HG02623 (cell line): ENCODE data around the gene ARFIP1.
"Not testable (repeated sequence)": the region's sequence is repeated elsewhere in the genome, so short reads cannot be mapped to it uniquely, and the experiment has no call there.

Experiments used
- ATAC-seq: cut with Tn5 transposase; IDR thresholded peaks from one replicate; pipeline ENCODE4 v1.9.1; 2021; ENCODE audit warnings: moderate library complexity; ENCODE audit not compliant: unreplicated experiment

Gene ARFIP1

DNA sequence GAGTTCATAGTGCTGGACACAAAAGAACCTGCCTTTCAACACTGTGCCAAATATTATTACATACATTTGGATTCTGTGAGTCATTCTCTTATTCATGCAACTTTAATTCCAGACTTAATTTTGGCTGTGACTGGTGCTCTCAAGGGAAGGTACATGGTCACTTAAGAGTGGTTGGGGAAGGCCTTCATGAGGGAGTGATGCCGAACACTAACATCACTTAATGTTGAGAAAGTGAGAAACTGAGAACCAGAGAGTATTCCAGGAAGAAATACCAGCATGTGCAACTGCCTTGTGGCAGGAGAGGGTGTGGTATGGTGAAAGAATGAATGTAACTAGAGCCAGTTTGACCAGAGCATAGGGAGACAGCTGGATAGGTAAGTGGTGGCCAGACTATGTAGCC is 114.9 kb downstream of the ARFIP1 start:
- no peak for ATAC-seq

DNA sequence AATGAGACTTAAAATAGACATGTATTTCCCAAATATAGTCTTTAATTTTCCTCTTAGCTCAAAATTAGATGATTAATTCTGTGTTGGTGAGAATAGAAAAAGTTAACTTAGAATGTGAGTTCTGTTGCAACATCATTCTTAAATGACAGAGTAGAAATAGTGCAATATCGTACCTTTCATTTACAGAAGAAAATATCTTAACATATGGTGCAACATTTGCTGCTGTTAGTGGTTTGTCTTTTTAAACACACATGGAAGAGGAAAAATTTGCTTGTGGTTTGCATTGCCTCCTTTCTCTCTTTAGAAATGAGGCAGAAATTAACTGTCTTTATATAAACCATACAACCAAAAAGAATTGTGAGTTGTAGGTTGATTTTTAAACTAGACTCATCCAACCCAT is 117.1 kb downstream of the ARFIP1 start:
- ATAC-seq: no peak

DNA sequence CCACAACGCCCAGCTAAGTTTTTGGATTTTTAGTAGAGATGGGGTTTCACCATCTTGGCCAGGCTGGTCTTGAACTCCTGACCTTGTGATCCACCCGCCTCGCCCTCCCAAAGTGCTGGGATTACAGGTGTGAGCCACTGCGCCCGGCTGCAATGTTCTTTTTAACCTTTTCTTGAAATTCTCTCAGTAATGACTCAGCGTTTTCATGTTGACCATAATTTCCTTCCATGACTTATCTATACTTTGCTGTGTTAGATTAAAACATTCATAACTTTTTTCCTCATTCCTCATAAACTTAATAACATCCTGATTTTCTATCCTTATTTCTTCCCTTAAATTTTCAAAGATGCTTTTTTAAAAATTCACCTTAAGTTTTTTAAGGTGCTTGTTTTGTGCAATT is 118.4 kb downstream of the ARFIP1 start:
- not testable (repeated sequence) for ATAC-seq

DNA sequence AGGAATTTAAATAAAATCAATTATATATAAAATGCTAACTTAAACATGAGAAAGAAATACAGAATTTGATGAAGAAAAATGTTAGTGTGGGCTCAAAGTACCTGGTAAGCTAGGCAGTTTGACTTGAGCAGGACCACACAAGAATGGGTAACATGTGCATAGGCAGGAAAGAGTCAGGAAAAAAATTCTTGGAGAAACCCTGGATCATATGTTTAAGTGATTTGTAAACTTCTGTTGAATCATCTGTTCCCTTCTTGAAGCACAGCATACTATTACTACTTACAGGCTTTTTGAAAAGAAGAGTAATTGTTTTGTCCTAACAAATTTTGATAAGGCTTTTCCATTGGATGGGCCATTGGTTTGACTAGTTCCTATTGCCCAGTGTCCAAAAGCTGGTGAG is 118.9 kb downstream of the ARFIP1 start:
- no peak for ATAC-seq

DNA sequence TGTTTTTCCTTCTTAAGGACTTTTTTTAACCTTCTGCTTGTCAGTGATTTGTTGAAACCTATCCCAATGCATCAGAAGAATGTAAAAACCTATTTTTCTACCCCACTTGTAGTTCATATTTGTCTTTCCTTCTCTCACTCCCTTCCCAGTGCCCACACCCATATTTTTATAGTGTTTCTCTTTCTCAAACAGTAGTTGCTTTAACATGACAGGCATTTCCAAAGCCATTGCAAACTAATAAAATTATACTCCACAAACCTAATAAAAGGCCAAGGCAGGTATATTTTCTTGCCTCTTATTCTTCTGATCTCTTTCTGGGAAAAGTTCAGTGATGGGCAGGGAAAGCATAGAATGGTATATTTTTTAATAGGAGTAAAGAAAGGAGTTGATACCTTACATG is 120.6 kb downstream of the ARFIP1 start:
- ATAC-seq: no peak

DNA sequence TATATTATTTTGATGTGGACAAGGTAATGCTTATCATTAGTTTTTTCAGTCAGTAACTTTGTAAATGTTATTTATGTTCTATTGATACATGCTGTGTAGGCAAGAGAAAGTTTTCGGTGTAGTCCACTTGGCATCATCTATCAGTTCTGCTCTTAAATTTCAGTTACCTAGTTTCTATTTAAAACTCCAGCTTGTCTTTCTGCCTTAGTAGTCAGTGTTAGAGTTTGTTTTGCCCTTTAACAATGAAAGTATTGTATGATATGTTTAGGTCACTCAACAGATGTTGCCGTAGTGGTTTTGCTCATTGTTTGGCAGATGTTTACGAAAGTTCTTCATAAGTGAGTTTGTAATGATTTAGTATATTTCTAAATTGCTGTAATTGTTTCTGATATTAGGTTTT is 121.5 kb downstream of the ARFIP1 start:
- ATAC-seq: no peak

DNA sequence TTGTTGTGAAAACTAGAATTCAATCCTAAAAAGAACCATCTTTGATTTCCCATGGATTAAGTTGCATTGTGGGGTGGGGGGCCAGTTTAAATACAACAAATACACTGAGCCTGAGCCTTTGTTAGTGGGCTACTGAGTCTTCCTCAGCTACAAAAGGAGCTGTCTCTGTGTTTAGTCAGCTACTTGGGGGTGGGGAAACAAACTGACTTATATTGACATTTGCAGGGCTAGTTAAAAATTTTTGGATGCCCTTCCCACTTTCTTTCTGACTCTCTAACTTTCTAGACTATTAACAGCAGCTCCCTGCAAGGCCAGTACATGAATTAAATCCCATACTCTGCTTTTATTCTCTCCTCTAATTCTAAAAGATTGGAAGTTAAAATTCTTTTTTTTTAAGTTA is 123.9 kb downstream of the ARFIP1 start:
- ATAC-seq: no peak

DNA sequence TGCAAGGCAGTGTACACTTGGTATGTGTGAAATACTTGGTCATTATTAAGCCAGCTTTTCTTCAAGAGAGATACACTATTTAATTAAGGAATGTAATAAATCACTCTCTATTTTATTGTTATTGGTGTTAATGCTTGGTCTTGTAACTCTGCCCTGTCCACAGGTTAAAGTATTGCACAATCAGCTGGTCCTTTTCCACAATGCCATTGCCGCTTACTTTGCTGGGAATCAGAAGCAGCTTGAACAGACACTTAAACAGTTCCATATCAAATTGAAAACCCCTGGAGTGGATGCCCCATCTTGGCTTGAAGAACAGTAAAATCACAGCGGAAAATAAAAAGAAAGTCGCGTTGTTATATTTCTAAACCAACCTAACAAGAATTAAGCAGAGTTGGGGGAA is 130.1 kb downstream of the ARFIP1 start:
- no peak for ATAC-seq

DNA sequence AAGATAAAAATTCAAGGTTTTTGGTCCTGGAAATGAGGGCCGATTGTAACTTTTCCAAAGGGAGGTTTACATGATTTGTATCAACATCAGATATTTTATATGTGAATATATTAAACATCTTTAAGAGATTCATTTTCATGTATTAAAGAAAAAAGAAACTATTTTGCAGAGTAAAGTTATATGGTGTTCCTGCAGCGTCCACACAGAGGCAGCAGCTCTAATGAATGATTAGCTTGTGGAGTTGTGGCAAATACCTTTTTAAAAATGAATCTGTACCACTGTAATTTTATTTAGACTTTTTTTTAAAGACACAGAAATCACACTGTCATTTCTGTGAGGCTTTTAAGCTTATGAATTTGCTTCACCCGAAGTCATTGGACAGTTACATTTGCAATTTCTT is 130.8 kb downstream of the ARFIP1 start:
- no peak for ATAC-seq

DNA sequence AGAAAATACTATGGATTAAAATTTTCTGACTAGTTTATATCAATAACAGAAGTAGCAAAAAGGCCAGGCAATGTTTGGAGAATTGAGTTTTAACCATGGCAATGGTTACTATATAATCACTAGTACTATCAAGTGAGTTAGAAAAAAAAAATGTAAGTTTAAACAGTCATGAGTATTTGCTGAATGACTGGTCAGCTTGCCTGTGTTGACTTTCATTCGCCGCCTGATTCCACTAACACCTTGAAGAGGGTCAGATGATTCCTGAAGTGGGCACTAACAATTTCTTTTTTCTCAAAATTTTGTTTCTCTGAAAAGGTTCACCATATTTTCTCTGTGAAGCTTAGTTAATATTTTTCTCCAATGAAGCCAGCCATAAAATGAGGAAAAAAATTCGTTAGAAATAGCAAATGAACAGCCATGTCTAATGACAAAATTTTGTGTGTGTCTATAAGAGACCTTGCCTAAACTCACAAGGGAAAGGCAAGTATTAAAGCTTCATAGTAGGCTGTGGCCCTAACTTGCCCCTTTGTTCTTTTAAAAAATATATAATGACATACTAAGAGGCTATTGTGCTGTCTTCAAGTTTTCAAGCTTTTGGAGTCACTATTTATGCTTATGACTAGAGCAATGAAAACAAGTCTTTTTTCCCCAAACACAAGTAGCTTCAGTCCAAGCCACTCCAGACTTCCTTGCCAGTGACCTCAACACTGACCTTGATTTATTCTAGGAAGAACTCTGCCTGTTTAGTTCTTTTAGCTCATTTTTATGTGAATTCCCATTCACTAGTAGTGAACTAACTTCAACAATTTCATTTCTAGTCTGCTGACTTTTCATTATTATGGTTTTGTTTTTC is 138.0 kb downstream of the ARFIP1 start:
- no peak for ATAC-seq

DNA sequence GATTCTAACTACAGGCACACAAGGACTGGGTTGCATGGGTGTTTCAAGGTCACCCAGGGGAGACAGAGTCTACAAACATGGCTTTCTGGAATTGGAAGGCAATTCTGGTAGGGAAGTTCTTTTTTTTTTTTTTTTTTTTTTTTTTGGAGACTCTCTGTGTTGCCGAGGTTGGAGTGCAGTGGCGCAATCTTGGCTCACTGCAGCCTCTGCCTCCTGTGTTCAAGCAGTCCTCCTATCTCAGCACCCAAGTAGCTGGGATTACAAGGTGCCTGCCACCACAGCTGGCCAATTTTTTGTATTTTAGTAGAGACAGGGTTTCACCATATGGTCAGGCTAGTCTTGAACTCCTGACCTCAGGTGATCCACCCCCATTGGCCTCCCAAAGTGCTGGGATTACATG is 140.1 kb downstream of the ARFIP1 start:
- no peak for ATAC-seq

DNA sequence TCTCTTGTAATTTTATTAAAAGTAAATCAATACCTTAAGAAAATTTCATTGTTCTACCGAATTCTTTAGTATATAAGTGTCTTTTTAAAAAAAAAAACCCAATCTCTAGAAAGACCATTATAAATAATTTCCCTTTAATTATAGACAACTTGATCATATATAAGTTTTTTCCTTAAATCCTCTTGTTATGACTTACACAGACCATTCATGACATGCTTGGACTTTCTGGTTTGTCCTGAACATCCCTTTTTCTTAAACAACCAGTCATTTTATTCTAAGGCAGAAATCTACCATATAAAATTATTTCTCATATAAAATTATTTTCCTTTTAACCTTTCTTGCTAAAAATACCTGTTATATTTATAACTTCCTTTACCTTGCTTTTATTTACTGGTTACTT is 141.0 kb downstream of the ARFIP1 start:
- no peak for ATAC-seq

DNA sequence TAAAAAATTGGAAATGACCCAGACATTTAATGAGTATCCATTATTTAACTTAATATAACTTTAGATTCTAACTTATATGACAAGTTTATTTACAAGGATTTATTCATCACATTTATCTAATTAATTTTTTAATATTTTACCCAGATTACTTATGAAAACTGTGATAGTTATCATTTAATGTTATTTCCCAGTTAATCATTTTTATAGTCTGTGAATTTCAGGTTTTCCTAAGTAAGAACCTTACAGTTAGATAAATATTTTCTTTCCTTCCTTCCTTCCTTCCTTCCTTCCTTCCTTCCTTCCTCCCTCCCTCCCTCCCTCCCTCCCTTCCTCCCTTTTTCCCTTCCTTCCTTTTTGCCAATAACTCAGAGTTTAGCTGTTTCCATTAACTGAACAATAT is 141.5 kb downstream of the ARFIP1 start:
- no peak for ATAC-seq

DNA sequence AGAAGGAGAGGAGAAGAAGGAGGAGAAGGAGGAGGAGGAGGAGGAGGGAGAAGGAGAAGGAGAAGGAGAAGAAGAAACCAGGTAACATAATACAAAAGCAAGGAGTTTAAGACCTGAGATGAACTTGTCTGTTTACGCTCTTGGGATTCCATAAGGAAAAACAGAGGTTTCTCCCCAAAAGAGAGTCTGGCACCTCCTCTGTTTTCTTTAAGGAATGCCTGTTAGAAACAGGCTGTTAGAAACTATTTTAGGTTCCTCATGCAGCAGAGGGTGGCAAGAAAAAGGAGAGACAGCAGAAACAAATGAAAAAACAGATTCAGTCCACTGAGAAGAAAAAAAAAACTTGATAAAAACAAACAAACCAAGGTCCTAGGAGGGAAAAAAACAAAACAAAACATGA is 146.1 kb downstream of the ARFIP1 start:
- ATAC-seq: no peak

DNA sequence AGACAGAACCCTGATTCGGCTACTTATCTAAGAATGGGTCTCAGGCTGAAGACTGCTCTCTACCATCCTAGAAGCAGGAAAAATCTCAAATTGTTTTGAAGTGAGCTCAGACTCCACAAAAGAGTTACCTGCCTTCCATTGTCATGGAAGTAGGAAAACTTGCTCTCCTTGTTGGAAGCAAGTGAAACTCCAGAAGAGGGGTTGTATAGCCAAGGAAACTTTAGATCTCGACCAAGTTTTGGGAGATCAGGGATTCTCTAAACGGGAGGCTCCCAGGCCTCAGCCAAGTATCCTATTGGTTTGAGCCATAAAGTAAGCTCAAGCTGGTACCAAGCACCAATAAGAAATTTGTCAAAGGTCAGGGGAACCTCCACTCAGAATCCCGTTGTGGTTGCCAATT is 147.2 kb downstream of the ARFIP1 start:
- ATAC-seq: no peak

DNA sequence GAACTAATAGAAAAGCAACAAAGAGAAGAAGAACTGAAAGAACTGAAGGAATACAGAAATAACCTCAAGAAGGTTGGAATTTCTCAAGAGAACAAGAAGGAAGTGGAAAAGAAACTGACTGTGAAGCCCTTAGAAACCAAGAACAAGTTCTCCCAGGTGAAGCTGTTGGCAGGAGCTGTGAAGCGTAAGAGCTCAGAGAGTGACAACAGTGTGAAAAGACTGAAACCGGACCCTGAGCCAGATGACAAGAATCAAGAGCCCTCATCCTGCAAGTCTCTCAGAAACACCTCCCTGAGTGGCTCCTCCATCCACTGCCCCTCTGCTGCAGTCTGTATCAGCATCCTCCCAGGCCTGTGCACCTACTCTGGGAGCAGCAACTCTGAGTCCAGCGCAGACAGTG is 148.0 kb downstream of the ARFIP1 start:
- ATAC-seq: peak; percentile 55

DNA sequence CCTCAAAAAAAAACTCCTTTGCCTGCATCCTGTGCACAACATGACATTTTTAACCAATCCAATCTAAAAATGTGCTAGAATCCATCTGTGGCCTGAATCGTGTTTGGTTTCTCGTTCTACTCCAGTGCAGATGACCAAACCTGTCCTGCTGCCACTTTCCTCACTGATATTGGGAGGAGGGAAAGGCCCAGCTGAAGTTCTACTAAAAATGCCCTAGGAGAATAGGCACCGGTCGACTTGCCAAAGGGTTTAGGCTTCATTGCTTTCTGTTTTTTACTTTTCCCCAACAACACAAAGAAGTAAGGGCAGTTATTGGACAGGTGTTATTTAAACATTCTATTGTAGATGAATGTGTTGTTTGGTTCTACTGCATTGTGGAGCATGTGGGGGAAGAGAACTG is 148.5 kb downstream of the ARFIP1 start:
- no peak for ATAC-seq

DNA sequence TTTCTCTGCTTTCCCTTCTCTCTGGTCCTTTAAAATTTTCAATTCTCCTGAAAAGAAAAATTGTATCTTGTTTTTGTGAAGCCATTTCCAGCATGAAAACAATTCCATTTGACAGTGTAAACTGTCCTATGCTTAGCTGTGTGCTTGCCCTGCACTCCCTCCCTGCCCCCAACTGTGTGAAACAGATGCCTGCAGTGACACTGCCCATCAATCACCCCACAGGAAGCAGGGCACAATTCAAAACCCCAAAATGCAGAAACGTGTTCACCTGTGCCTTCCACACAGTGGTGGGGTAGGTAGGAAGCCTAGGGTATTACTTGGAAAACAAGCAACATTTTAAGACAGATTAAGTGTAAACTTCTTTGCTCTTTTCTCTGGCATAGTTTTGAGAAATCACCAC is 150.1 kb downstream of the ARFIP1 start:
- ATAC-seq: no peak

DNA sequence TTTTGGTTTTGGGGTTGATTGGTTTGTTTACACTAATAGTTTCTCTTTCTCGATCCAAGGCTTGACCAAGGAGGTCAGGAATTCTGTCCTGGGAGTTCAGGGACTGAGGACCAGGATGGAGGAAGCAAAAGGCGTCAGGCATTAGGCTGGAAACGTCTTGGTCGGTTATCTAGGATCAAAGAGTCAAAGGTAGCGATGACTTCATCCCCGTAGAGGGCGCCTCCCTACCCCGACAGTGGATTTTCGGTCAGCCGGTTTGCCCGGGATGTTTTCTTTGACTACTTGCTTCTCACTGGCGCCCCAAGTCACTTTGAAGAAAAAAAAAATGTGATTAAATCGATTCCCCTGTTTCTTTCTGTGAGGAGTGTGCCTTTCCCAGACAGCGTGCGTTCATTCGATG is 155.4 kb downstream of the ARFIP1 start:
- no peak for ATAC-seq

DNA sequence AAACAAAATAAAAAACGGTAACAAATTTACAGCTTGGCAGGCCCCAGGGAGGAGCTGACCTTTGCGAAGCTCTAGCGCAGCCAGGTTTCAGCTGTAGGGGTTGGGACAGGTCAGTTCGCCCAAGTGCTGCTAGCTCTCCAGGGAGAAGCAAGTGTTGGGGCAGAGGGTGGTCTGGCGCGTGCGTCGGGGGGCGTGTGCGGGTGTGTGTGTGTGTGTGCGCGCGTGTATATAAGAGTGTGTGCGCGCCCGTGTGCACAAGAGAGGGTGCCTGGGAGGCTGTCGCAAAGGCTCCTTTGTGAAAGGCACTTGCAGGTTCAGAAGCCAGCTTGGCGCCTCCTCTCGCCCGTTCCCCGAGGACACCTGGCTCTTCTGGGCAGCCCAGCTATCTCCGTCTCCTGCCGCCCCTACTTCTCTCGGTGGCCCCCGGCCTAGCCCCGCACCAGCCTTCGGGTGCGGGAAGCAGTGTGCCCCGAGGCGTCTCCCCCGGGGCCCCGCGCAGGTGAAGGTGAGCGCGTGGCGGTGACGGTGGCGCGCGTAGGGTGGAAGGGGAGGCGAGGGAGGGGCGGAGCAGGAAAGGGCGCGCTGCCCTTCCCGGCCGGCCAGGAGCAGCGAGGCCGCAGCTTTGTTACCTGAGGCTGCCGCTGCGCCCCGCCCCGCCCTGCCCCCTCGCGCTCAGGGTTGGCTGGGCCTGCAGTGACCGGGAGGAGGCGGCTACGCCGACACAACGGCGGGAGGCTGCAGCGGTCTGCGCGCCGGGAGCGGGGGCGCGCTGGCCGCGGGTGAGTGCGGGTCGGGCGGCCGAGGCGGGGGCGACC is 156.1 kb downstream of the ARFIP1 start, which contains the start of gene FHDC1:
TSS of gene FHDC1 (plus strand) at position 693 of the 815 bp plus-strand sequence. CDS start 6,735 bp downstream, outside the sequence.
- no peak for ATAC-seq

DNA sequence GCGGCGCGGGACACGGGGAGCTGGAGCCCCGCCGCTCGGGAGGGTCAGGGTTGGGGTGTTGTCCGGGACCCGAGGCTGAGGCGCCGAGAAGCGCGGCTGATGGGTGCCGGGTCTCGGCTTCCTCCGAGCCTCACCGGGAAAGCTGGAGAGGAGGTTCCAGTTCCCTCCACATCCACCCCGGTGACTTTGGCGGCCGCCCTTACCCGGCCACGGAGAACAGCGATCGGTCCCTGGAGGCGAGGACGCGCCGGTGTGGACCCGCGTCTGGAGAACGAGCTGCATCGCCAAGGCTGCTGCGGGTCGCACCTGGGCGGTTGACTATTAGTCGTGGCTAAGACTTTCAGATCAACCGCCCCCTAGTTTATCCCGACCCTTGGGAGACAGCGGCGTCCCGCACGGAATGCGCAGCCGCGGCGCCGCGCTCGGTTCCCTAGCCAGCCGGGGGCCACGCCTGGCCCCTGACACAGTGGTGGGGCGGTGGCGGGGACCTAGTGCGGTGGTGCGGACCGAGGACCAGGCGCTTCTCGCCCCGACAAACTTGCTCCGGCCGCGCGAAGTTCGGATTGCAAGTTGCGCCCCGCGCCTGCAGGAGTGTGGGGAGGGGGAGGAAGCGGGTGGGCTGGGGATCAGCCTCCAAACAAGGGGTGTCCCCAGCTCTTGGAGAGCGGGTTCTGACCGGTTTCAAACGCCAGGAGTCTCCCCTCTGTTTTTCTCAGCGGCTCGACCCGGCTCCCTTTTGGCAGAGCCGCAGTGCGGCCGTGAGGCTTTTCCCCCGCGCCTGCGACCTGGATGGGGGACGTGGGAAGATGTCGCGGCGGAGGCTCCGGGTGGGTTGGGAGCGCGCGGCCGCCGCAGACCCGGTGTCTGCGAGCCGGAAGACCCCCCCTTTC is 156.9 kb downstream of the ARFIP1 start:
- ATAC-seq: no peak
